HS-27A (cell line): ENCODE data around the gene KCNQ4.

Experiments used
- DNase-seq: peaks from one replicate; pipeline ENCODE4 v3.0.0-alpha.2; 2012; ENCODE audit warnings: low read depth, missing footprints

Gene KCNQ4

GRCh38 chr1:40795811-40796586 lies 12.4 kb downstream of the KCNQ4 start:
- no peak for DNase-seq

- DNase-seq = no peak
Observed at GRCh38 chr1:40796939-40797667, 13.5 kb downstream of the KCNQ4 start.

- DNase-seq = no peak
Observed at GRCh38 chr1:40797668-40798010, 14.1 kb downstream of the KCNQ4 start.

- no peak for DNase-seq
Observed at GRCh38 chr1:40798366-40799281, 15.0 kb downstream of the KCNQ4 start.

- DNase-seq = no peak
Observed at GRCh38 chr1:40799351-40799867, 15.8 kb downstream of the KCNQ4 start.

- no peak for DNase-seq
Observed at GRCh38 chr1:40801742-40802077, 18.1 kb downstream of the KCNQ4 start.

- DNase-seq = no peak
Observed at GRCh38 chr1:40802078-40802741, 18.6 kb downstream of the KCNQ4 start.

- no peak for DNase-seq
Observed at GRCh38 chr1:40802742-40803113, 19.1 kb downstream of the KCNQ4 start.

- no peak for DNase-seq
Observed at GRCh38 chr1:40803447-40803846, 19.9 kb downstream of the KCNQ4 start.

- no peak for DNase-seq
Observed at GRCh38 chr1:40803902-40804301, 20.3 kb downstream of the KCNQ4 start.

- DNase-seq = no peak
Observed at GRCh38 chr1:40806240-40806639, 22.7 kb downstream of the KCNQ4 start.

- DNase-seq = no peak
Observed at GRCh38 chr1:40806731-40807695, 23.4 kb downstream of the KCNQ4 start.

GRCh38 chr1:40808002-40808401 lies 24.4 kb downstream of the KCNQ4 start:
- DNase-seq = no peak

- no peak for DNase-seq
Observed at GRCh38 chr1:40808444-40808843, 24.9 kb downstream of the KCNQ4 start.

- no peak for DNase-seq
Observed at GRCh38 chr1:40808909-40809308, 25.3 kb downstream of the KCNQ4 start.

- DNase-seq = no peak
Observed at GRCh38 chr1:40810927-40811326, 27.3 kb downstream of the KCNQ4 start.

- DNase-seq = no peak
Observed at GRCh38 chr1:40815420-40815819, 31.8 kb downstream of the KCNQ4 start.

GRCh38 chr1:40817791-40818263 lies 34.2 kb downstream of the KCNQ4 start:
- no peak for DNase-seq

GRCh38 chr1:40818264-40818961 lies 34.8 kb downstream of the KCNQ4 start:
- DNase-seq = no peak

- DNase-seq = no peak
Observed at GRCh38 chr1:40819101-40819500, 35.5 kb downstream of the KCNQ4 start.
